Lower leg skin (tissue), 3 donors: Measurements from ENCODE around the gene INPP4A.

Experiments used
- POLR2A ChIP-seq, 2 donors: fragments of 450-650 bp; IDR thresholded peaks; one replicate each; pipeline ENCODE4 v1.6.1; 2016 to 2017; ENCODE audit warnings: antibody characterized with exemption in 2 of 2, mild to moderate bottlenecking in 1 of 2, moderate library complexity in 1 of 2
- TF ChIP-seq, protein P1 (sequence below), 3 donors: fragments of 450-650 bp; IDR thresholded peaks; one replicate each; pipeline ENCODE4 v1.5.1; 2016; ENCODE audit warnings: antibody characterized with exemption in 3 of 3, mild to moderate bottlenecking in 3 of 3, moderate library complexity in 2 of 3

DNA sequence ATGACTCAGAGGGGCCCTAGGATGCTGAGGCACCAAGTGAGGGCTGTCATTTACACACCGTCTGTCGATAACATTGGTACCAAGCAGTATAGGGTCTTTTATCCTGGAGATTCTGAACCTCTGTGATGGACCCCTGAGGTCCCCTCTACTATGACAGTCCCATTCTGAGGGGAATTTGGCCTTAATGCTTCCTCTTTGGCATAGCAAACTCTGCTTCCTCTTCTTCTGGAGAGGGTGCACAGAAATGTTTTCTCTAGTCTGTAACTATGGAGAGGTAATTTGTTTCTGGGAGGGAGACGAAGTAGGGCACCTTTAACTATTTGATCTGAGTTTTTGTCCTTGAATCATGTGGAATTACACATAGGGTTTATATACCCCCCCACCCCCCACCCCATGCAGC lies 44.8 kb downstream of the INPP4A start:
- TF ChIP-seq, protein P1, sequence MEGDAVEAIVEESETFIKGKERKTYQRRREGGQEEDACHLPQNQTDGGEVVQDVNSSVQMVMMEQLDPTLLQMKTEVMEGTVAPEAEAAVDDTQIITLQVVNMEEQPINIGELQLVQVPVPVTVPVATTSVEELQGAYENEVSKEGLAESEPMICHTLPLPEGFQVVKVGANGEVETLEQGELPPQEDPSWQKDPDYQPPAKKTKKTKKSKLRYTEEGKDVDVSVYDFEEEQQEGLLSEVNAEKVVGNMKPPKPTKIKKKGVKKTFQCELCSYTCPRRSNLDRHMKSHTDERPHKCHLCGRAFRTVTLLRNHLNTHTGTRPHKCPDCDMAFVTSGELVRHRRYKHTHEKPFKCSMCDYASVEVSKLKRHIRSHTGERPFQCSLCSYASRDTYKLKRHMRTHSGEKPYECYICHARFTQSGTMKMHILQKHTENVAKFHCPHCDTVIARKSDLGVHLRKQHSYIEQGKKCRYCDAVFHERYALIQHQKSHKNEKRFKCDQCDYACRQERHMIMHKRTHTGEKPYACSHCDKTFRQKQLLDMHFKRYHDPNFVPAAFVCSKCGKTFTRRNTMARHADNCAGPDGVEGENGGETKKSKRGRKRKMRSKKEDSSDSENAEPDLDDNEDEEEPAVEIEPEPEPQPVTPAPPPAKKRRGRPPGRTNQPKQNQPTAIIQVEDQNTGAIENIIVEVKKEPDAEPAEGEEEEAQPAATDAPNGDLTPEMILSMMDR (IDR thresholded peaks at IDR 0.05) = no peak
- no peak for TF ChIP-seq POLR2A (IDR thresholded peaks at IDR 0.05)
